K562 (cell line): ENCODE results near the gene SLC25A2. TPM values are rescaled to one million over a fixed set of nuclear protein-coding genes. Genes with fewer than 3 reads are reported as not detected.

Experiments used
- ETS1 ChIP-seq: conservative IDR thresholded peaks from 2 replicates; pipeline ENCODE4 v1.6.1; 2011; ENCODE audit warnings: low read depth, mild to moderate bottlenecking, low read length; ENCODE audit not compliant: control insufficient read depth
- KAT2B ChIP-seq: IDR thresholded peaks from one replicate; pipeline ENCODE4 v1.6.1; 2012; ENCODE audit warnings: low read depth, mild to moderate bottlenecking, control low read depth, inconsistent platforms, low read length, moderate library complexity
- KAT8 ChIP-seq: fragments of 450-650 bp; IDR thresholded peaks from 2 replicates; pipeline ENCODE4 v1.6.1; 2016; ENCODE audit warnings: low read depth, mild to moderate bottlenecking
- LCOR ChIP-seq: sonication (generic); formaldehyde crosslinking; IDR thresholded peaks from 2 replicates; pipeline ENCODE4 v1.8.0; 2022; ENCODE audit warnings: mild to moderate bottlenecking, missing genetic modification reagents
- MITF ChIP-seq: IDR thresholded peaks from 2 replicates; pipeline ENCODE4 v1.6.1; 2014; ENCODE audit warnings: antibody characterized with exemption
- RFX7 ChIP-seq: fragments of 250-450 bp; sonication (Bioruptor Pico); IDR thresholded peaks from 2 replicates; pipeline ENCODE4 v1.5.1; 2021; ENCODE audit warnings: mild to moderate bottlenecking
- SMAD3 ChIP-seq: fragments of 450-650 bp; formaldehyde crosslinking; conservative IDR thresholded peaks from 2 replicates; pipeline ENCODE4 v1.4.0; 2020; ENCODE audit warnings: mild to moderate bottlenecking
- ZBTB5 ChIP-seq: fragments of 450-650 bp; IDR thresholded peaks from 2 replicates; pipeline ENCODE4 v1.6.1; 2017; ENCODE audit warnings: antibody characterized with exemption
- ZC3H11A ChIP-seq: IDR thresholded peaks from 2 replicates; pipeline ENCODE4 v1.6.1; 2012; ENCODE audit warnings: low read depth, low read length, improper control_type of control experiment
- ZKSCAN3 ChIP-seq: fragments of 250-450 bp; sonication (Bioruptor Pico); IDR thresholded peaks from 2 replicates; pipeline ENCODE4 v1.4.0; 2020
- ZNF184 ChIP-seq: sonication (generic); formaldehyde crosslinking; IDR thresholded peaks from 2 replicates; pipeline ENCODE4 v1.5.0; 2020; ENCODE audit warnings: missing genetic modification reagents
- polyA plus RNA-seq, 8 experiments: library from polyadenylated mRNA; depleted of rRNA in 4 of 8; stranded (reverse) in 5 of 8; unstranded in 3 of 8; fragments of >200 nt; fragmentation: Nextera tagmentation in 2 of 8; fragmentation: Illumina TruSeq in 1 of 8; extraction: Ambion mirVana in 2 of 8; extraction: Trizol in 1 of 8; gene quantifications; 2 replicates each; pipeline versions ENCODE4 v1.2.1 to v1.2.3, GENCODE V29; 2011 to 2014; ENCODE audit warnings: inconsistent platforms in 1 of 8, missing spikeins in 1 of 8
- total RNA-seq, 7 experiments: library from RNA; depleted of rRNA in 6 of 7; stranded (reverse); fragments of >200 nt in 6 of 7; fragmentation: Illumina TruSeq in 2 of 7; extraction: Trizol in 2 of 7; gene quantifications; 2 replicates each; pipeline versions ENCODE4 v1.2.1 to v1.2.3, GENCODE V29; 2011 to 2021; ENCODE audit warnings: low replicate concordance in 1 of 7
- TF ChIP-seq, protein P1 (sequence below): fragments of 450-650 bp; IDR thresholded peaks from 2 replicates; pipeline ENCODE4 v1.6.1; 2017; ENCODE audit warnings: antibody characterized with exemption, mild to moderate bottlenecking
- TF ChIP-seq, protein P2 (sequence below): fragments of 450-650 bp; IDR thresholded peaks from 2 replicates; pipeline ENCODE4 v1.6.1; 2014; ENCODE audit warnings: low read depth, mild to moderate bottlenecking, moderate library complexity, borderline replicate concordance
- TF ChIP-seq, protein P3 (sequence below): fragments of 450-650 bp; IDR thresholded peaks from 2 replicates; pipeline ENCODE4 v1.6.1; 2016

Gene SLC25A2
- total and polyA plus RNA-seq, 9 of the 15 experiments (the other 6 are each of a cell fraction or from before 2014, with no cell fraction given): 0.09 to 0.11 (median 0.11) TPM; not detected in 6

GRCh38 chr5:141320225-141321169, 16.6 kb upstream of the SLC25A2 start, which contains the start of gene TAF7 (continued):
- TF ChIP-seq, protein P1, sequence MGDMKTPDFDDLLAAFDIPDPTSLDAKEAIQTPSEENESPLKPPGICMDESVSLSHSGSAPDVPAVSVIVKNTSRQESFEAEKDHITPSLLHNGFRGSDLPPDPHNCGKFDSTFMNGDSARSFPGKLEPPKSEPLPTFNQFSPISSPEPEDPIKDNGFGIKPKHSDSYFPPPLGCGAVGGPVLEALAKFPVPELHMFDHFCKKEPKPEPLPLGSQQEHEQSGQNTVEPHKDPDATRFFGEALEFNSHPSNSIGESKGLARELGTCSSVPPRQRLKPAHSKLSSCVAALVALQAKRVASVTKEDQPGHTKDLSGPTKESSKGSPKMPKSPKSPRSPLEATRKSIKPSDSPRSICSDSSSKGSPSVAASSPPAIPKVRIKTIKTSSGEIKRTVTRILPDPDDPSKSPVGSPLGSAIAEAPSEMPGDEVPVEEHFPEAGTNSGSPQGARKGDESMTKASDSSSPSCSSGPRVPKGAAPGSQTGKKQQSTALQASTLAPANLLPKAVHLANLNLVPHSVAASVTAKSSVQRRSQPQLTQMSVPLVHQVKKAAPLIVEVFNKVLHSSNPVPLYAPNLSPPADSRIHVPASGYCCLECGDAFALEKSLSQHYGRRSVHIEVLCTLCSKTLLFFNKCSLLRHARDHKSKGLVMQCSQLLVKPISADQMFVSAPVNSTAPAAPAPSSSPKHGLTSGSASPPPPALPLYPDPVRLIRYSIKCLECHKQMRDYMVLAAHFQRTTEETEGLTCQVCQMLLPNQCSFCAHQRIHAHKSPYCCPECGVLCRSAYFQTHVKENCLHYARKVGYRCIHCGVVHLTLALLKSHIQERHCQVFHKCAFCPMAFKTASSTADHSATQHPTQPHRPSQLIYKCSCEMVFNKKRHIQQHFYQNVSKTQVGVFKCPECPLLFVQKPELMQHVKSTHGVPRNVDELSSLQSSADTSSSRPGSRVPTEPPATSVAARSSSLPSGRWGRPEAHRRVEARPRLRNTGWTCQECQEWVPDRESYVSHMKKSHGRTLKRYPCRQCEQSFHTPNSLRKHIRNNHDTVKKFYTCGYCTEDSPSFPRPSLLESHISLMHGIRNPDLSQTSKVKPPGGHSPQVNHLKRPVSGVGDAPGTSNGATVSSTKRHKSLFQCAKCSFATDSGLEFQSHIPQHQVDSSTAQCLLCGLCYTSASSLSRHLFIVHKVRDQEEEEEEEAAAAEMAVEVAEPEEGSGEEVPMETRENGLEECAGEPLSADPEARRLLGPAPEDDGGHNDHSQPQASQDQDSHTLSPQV: 0 out of 2 replicates have a peak, but pooled peaks have one; percentile 25
- TF ChIP-seq KAT2B: no peak
- TF ChIP-seq ZBTB5: no peak
- no peak; the same call in 1 of the 2 replicates for TF ChIP-seq LCOR (CRISPR knock-in tag)
- TF ChIP-seq, protein P2, sequence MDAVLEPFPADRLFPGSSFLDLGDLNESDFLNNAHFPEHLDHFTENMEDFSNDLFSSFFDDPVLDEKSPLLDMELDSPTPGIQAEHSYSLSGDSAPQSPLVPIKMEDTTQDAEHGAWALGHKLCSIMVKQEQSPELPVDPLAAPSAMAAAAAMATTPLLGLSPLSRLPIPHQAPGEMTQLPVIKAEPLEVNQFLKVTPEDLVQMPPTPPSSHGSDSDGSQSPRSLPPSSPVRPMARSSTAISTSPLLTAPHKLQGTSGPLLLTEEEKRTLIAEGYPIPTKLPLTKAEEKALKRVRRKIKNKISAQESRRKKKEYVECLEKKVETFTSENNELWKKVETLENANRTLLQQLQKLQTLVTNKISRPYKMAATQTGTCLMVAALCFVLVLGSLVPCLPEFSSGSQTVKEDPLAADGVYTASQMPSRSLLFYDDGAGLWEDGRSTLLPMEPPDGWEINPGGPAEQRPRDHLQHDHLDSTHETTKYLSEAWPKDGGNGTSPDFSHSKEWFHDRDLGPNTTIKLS: peak; percentile 82
- no peak for TF ChIP-seq RFX7 (CRISPR knock-in tag)
- no peak for TF ChIP-seq ZNF184
- peak; percentile 88; the same call in 1 of the 2 replicates for TF ChIP-seq KAT8
- TF ChIP-seq ZKSCAN3 (CRISPR knock-in tag): no peak
- TF ChIP-seq, protein P3, sequence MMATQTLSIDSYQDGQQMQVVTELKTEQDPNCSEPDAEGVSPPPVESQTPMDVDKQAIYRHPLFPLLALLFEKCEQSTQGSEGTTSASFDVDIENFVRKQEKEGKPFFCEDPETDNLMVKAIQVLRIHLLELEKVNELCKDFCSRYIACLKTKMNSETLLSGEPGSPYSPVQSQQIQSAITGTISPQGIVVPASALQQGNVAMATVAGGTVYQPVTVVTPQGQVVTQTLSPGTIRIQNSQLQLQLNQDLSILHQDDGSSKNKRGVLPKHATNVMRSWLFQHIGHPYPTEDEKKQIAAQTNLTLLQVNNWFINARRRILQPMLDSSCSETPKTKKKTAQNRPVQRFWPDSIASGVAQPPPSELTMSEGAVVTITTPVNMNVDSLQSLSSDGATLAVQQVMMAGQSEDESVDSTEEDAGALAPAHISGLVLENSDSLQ: peak; percentile 99
- TF ChIP-seq MITF: no peak
- TF ChIP-seq ZC3H11A: no peak
- peak; percentile 59; the same call in 1 of the 2 replicates for TF ChIP-seq ETS1
- no peak for TF ChIP-seq SMAD3 (CRISPR knock-in tag)
